SK-N-SH treated with all-trans-retinoic acid at 6 μM for 48 hours (cell line): ENCODE data around the gene CFAP251.

Experiments
- ATAC-seq: fragments of 200-7000 bp; cut with Tn5 transposase; 3 replicates; pipeline ENCODE4 v1.9.1; 2020; ENCODE audit warnings: mild to moderate bottlenecking, moderate library complexity
- ARNTL ChIP-seq: fragments of 450-650 bp; formaldehyde crosslinking; IDR thresholded peaks from 2 replicates; pipeline ENCODE4 v1.5.0; 2020; ENCODE audit warnings: low read depth, mild to moderate bottlenecking, moderate library complexity, borderline replicate concordance
- BACH2 ChIP-seq: fragments of 250-450 bp; sonication (Bioruptor Pico); IDR thresholded peaks from 2 replicates; pipeline ENCODE4 v1.9.0; 2021; ENCODE audit warnings: mild to moderate bottlenecking, borderline replicate concordance
- CSDC2 ChIP-seq: fragments of 250-450 bp; sonication (Bioruptor Pico); IDR thresholded peaks from 2 replicates; pipeline ENCODE4 v1.5.0; 2020; ENCODE audit warnings: mild to moderate bottlenecking, moderate library complexity
- GLIS3 ChIP-seq: fragments of 250-450 bp; sonication (Bioruptor Pico); IDR thresholded peaks from 2 replicates; pipeline ENCODE4 v1.5.0; 2020; ENCODE audit warnings: mild to moderate bottlenecking, moderate library complexity
- ISL1 ChIP-seq: fragments of 250-450 bp; sonication (Bioruptor Pico); IDR thresholded peaks from 2 replicates; pipeline ENCODE4 v2.1.2; 2022; ENCODE audit warnings: mild to moderate bottlenecking, moderate library complexity
- OSR1 ChIP-seq: fragments of 250-450 bp; sonication (Bioruptor Pico); IDR thresholded peaks from 2 replicates; pipeline ENCODE4 v1.8.0; 2022; ENCODE audit warnings: moderate library complexity, mild to moderate bottlenecking, inconsistent platforms
- PPARA ChIP-seq: fragments of 250-450 bp; sonication (Bioruptor Pico); IDR thresholded peaks from 2 replicates; pipeline ENCODE4 v1.5.0; 2020; ENCODE audit warnings: mild to moderate bottlenecking, borderline replicate concordance
- RARB ChIP-seq: fragments of 250-450 bp; sonication (Bioruptor Pico); IDR thresholded peaks from 2 replicates; pipeline ENCODE4 v1.8.0; 2021; ENCODE audit warnings: mild to moderate bottlenecking, moderate library complexity
- SNAI2 ChIP-seq: fragments of 250-450 bp; sonication (Bioruptor Pico); IDR thresholded peaks from 2 replicates; pipeline ENCODE4 v1.5.0; 2020; ENCODE audit warnings: mild to moderate bottlenecking, moderate library complexity
- TCF4 ChIP-seq: fragments of 250-450 bp; sonication (Bioruptor Pico); IDR thresholded peaks from 2 replicates; pipeline ENCODE4 v1.8.0; 2021; ENCODE audit warnings: mild to moderate bottlenecking, moderate library complexity, borderline replicate concordance
- ZC3H10 ChIP-seq: fragments of 250-450 bp; sonication (Bioruptor Pico); IDR thresholded peaks from 2 replicates; pipeline ENCODE4 v1.5.1; 2021; ENCODE audit warnings: mild to moderate bottlenecking, moderate library complexity
- ZFP3 ChIP-seq: fragments of 250-450 bp; sonication (Bioruptor Pico); IDR thresholded peaks from 2 replicates; pipeline ENCODE4 v1.5.0; 2020; ENCODE audit warnings: mild to moderate bottlenecking, moderate library complexity
- ZNF565 ChIP-seq: fragments of 450-650 bp; formaldehyde crosslinking; conservative IDR thresholded peaks from 2 replicates; pipeline ENCODE4 v1.5.0; 2020; ENCODE audit warnings: low read depth, mild to moderate bottlenecking, moderate library complexity
- TF ChIP-seq, protein P1 (sequence below): fragments of 250-450 bp; sonication (Bioruptor Pico); IDR thresholded peaks from 2 replicates; pipeline ENCODE4 v1.5.1; 2020; ENCODE audit warnings: low read depth, mild to moderate bottlenecking, moderate library complexity
- TF ChIP-seq, protein P2 (sequence below): fragments of 250-450 bp; sonication (Bioruptor Pico); IDR thresholded peaks from 2 replicates; pipeline ENCODE4 v1.8.0; 2020; ENCODE audit warnings: mild to moderate bottlenecking, moderate library complexity, borderline replicate concordance
- TF ChIP-seq, protein P3 (sequence below): fragments of 250-450 bp; sonication (Bioruptor Pico); IDR thresholded peaks from 2 replicates; pipeline ENCODE4 v1.8.0; 2021; ENCODE audit warnings: low read depth, mild to moderate bottlenecking, moderate library complexity, borderline replicate concordance
- TF ChIP-seq, protein P4 (sequence below): fragments of 250-450 bp; sonication (Bioruptor Pico); IDR thresholded peaks from 2 replicates; pipeline ENCODE4 v1.5.0; 2020; ENCODE audit warnings: mild to moderate bottlenecking, moderate library complexity

The CFAP251 gene

DNA sequence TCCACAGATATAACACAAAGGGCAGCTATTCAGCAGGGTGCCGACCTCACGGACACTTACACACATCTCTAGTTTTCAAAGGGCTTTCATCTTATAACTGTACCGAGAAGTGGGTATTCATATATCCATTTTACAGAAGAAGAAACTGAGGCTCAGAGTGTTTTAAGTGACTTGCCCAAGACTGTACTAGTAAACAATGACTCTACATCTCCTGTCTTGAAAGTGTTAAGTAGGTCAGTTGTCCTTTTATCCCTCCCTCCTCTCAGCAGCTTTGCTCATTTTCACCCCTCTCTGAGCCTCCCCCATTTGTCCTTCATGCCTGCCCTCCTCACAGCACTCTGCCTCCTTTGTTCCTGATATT lies 13.8 kb downstream of the CFAP251 start:
- TF ChIP-seq CSDC2 (CRISPR knock-in tag) (no peak), ZC3H10 (CRISPR knock-in tag) (no peak), PPARA (CRISPR knock-in tag) (no peak), ISL1 (no peak), ZFP3 (CRISPR knock-in tag) (no peak), BACH2 (CRISPR knock-in tag) (no peak), GLIS3 (CRISPR knock-in tag) (no peak), RARB (CRISPR knock-in tag) (no peak)
- TF ChIP-seq, protein P1, sequence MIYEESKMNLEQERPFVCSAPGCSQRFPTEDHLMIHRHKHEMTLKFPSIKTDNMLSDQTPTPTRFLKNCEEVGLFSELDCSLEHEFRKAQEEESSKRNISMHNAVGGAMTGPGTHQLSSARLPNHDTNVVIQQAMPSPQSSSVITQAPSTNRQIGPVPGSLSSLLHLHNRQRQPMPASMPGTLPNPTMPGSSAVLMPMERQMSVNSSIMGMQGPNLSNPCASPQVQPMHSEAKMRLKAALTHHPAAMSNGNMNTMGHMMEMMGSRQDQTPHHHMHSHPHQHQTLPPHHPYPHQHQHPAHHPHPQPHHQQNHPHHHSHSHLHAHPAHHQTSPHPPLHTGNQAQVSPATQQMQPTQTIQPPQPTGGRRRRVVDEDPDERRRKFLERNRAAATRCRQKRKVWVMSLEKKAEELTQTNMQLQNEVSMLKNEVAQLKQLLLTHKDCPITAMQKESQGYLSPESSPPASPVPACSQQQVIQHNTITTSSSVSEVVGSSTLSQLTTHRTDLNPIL (CRISPR knock-in tag): no peak
- TF ChIP-seq, protein P2, sequence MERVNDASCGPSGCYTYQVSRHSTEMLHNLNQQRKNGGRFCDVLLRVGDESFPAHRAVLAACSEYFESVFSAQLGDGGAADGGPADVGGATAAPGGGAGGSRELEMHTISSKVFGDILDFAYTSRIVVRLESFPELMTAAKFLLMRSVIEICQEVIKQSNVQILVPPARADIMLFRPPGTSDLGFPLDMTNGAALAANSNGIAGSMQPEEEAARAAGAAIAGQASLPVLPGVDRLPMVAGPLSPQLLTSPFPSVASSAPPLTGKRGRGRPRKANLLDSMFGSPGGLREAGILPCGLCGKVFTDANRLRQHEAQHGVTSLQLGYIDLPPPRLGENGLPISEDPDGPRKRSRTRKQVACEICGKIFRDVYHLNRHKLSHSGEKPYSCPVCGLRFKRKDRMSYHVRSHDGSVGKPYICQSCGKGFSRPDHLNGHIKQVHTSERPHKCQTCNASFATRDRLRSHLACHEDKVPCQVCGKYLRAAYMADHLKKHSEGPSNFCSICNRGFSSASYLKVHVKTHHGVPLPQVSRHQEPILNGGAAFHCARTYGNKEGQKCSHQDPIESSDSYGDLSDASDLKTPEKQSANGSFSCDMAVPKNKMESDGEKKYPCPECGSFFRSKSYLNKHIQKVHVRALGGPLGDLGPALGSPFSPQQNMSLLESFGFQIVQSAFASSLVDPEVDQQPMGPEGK: no peak
- TF ChIP-seq, protein P3, sequence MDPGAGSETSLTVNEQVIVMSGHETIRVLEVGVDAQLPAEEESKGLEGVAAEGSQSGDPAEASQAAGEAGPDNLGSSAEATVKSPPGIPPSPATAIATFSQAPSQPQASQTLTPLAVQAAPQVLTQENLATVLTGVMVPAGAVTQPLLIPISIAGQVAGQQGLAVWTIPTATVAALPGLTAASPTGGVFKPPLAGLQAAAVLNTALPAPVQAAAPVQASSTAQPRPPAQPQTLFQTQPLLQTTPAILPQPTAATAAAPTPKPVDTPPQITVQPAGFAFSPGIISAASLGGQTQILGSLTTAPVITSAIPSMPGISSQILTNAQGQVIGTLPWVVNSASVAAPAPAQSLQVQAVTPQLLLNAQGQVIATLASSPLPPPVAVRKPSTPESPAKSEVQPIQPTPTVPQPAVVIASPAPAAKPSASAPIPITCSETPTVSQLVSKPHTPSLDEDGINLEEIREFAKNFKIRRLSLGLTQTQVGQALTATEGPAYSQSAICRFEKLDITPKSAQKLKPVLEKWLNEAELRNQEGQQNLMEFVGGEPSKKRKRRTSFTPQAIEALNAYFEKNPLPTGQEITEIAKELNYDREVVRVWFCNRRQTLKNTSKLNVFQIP (CRISPR knock-in tag): no peak
- no peak for ATAC-seq

DNA sequence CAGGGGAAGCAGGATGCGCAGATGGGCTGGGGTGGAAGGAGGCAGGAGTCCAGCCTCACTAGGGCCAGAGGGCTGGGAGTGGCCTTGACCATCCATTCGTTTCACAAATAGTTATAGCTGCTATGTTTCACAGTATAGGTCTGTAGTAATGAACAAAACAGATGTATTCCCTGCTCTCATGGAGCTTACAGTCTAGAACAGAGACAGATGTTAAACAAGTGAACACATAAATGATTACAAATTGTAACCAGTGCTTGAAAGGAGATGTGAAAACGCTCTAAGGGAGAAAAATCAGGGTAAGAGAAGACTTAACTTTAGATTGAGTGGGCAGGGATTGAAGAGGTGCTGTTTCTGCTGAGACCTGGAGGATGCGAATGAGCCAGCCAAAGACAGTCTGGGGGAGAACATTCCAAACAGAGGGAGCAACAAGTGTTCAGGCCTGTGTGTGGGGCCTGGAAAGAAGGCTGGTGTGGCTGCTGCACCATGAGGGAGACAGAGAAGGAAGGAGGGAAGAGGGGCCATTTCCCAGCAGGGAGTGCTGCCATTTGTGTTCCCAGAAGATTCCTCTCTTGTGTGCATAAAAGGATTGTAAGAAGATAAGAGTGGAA lies 14.6 kb downstream of the CFAP251 start:
- no peak; the same call in 2 of the 3 replicates for ATAC-seq
- TF ChIP-seq OSR1 (CRISPR knock-in tag) (no peak), ISL1 (no peak), RARB (CRISPR knock-in tag) (no peak), ARNTL (CRISPR knock-in tag) (no peak), GLIS3 (CRISPR knock-in tag) (no peak), TCF4 (no peak), ZNF565 (CRISPR knock-in tag) (no peak), PPARA (CRISPR knock-in tag) (no peak), SNAI2 (CRISPR knock-in tag) (no peak), ZC3H10 (CRISPR knock-in tag) (no peak), CSDC2 (CRISPR knock-in tag) (no peak)
- TF ChIP-seq, protein P2: no peak
- TF ChIP-seq, protein P1 (CRISPR knock-in tag): no peak
- TF ChIP-seq, protein P3 (CRISPR knock-in tag): no peak
- TF ChIP-seq, protein P4, sequence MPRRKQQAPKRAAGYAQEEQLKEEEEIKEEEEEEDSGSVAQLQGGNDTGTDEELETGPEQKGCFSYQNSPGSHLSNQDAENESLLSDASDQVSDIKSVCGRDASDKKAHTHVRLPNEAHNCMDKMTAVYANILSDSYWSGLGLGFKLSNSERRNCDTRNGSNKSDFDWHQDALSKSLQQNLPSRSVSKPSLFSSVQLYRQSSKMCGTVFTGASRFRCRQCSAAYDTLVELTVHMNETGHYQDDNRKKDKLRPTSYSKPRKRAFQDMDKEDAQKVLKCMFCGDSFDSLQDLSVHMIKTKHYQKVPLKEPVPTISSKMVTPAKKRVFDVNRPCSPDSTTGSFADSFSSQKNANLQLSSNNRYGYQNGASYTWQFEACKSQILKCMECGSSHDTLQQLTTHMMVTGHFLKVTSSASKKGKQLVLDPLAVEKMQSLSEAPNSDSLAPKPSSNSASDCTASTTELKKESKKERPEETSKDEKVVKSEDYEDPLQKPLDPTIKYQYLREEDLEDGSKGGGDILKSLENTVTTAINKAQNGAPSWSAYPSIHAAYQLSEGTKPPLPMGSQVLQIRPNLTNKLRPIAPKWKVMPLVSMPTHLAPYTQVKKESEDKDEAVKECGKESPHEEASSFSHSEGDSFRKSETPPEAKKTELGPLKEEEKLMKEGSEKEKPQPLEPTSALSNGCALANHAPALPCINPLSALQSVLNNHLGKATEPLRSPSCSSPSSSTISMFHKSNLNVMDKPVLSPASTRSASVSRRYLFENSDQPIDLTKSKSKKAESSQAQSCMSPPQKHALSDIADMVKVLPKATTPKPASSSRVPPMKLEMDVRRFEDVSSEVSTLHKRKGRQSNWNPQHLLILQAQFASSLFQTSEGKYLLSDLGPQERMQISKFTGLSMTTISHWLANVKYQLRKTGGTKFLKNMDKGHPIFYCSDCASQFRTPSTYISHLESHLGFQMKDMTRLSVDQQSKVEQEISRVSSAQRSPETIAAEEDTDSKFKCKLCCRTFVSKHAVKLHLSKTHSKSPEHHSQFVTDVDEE (CRISPR knock-in tag): no peak
